SH-SY5Y (cell line): ENCODE data around the gene NGFR.

Source experiments
- GATA2 ChIP-seq: IDR thresholded peaks from 2 replicates; pipeline ENCODE4 v1.6.1; 2011; ENCODE audit warnings: mild to moderate bottlenecking, low read depth, low read length
- GATA3 ChIP-seq: IDR thresholded peaks from 2 replicates; pipeline ENCODE4 v1.6.1; 2011; ENCODE audit warnings: low read depth, mild to moderate bottlenecking, low read length, moderate library complexity

GRCh38 chr17:49473900-49474751, 21.0 kb upstream of the NGFR start:
- TF ChIP-seq GATA2 (no peak), GATA3 (no peak)
